DMS79 treated with DMSO at 0.1 percent for 48 hours (cell line): ENCODE results near the gene FOXK1.

Source experiments
- DNase-seq: peaks from one replicate; lab custom pipeline; 2025; lab: John Stamatoyannopoulos, UW

FOXK1 gene

DNA sequence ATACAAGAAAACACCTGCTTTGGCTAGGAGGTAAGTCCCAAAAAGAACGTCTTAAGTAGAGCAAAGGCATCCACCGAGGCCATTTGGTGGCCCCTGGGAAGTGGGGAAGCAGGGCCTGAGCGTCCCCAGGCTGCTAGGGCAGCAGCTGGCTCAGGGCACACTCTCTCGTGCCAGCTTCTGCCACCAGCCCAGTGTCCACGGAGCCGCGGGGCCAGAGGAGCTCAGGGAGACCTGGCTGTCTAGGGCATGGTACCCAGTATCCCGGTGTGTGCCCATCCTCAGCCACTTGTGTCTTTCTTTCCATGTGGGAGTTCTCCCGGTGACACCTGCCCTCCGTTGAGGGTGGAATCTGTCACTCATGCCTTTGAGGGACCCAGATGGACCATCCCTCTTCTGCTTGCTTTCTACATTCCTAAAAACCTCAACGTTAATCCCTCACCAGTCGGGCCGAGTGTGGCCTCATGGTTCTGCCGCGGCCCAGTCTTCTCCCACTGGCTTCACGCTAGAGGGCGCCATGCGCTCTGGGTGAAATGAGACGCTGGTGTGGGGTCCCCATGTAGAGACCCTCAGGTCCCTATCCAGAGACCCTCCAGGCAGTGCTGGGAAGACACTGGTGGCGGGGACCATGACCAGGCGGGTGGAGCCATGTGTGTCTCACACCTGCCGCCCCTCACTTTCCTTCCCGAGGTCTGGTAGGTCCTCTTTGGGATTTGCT lies 83.8 kb downstream of the FOXK1 start:
- DNase-seq = no peak

- DNase-seq = no peak
These were observed 84.8 kb downstream of the FOXK1 start for GRCh38 chr7:4766666-4767519.

DNA sequence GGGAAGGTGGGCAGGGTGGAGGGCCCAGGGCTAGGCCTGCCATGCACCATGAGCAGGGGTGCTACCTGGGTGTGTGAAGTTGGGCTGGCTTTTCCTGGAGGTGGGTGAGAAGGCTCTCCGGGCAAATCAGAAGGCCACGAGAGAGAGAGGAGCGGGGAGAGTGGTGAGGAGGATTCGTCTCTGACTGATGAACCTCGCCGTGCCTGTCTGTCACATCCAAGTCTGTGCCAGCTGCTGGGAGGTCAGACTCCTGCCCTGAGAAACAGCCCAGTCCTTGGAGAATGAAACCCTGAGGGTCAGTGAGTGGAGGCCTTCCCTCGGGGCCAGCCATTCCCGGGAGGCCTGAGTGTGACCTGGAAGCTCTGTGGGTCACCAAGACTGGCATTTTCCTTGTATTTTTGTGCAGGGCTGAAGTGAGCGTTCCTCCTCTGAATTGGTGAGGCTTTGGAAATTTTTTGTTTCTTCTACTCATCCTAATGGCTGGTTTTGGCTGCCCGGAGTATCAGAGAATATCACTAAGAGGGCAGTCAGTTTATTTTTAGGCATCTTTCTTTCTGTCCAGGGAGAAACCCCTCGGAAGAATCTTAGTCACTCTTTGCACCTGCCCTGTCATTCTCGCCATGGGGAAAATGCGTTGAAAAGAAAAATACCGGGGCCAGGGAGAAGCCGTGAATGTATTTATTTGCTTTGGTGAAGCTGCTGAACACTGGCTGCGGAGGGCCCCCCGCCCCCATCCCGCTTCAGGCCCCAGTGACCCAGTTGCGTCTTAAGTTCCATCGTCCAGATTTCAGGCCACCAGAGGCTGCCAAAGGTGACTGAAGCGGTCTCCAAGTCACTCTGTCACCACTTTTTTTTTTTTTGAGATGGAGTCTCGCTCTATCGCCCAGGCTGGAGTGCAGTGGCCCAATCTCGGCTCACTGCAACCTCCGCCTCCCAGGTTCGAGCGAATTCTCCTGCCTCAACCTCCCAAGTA lies 86.8 kb downstream of the FOXK1 start:
- no peak for DNase-seq

GRCh38 chr7:4769761-4770160 lies 87.7 kb downstream of the FOXK1 start:
- peak; percentile 35 for DNase-seq

GRCh38 chr7:4770886-4771285 lies 88.8 kb downstream of the FOXK1 start:
- no peak for DNase-seq

DNA sequence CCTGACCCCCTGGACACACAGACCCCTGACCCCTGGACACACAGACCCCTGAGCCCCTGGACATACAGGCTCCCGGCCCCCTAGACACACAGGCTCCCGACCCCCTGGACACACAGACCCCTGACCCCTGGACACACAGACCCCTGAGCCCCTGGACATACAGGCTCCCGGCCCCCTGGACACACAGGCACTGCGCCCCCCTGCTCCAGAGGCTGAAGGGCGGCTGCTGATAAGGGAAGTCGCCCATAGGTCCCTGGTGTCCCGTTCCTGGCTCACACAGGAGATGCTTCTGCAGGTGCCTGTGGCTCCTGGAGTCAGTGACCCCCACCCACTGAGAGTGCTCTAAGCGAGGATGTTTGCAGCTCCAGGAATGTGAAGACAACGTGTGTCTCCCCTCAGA lies 89.6 kb downstream of the FOXK1 start:
- DNase-seq = no peak

DNA sequence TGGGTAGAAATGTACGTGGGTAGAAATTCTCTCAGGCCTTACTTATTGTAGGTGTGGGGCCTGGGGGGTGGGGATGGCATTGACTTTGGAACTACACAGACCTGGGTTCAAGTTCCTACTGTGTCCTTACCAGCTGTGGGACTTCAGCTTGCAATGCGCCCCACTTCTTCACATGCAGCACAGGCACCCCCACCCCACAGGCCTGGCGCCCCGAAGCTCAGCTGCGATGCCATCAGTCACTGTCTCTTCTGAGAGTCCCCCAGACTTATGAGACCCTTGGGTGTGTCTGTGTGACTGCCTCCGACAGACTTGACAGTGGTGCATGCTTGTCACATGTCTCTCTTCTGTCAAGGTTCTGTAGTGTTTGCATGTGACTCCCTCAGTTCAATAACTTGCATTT lies 90.2 kb downstream of the FOXK1 start:
- DNase-seq = no peak

DNA sequence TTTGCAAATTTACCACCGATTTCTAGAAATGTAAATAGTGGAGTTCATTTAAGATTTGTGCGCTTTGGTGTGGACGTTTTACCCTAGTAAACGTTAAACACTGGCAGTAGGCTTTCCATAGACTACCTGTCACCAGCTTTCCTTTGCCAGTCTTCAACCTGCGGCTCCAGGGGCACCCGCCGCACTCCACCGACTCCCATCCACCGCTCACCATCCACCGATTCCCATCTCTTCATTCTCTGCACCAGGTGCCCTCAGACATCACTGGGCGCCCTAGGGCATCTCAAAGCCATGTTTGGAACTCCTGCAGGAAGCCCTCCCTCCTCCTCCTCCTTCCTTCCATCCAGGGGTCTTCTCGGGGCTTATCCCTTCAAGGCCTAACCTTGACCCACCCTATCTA lies 91.9 kb downstream of the FOXK1 start:
- DNase-seq = no peak

DNA sequence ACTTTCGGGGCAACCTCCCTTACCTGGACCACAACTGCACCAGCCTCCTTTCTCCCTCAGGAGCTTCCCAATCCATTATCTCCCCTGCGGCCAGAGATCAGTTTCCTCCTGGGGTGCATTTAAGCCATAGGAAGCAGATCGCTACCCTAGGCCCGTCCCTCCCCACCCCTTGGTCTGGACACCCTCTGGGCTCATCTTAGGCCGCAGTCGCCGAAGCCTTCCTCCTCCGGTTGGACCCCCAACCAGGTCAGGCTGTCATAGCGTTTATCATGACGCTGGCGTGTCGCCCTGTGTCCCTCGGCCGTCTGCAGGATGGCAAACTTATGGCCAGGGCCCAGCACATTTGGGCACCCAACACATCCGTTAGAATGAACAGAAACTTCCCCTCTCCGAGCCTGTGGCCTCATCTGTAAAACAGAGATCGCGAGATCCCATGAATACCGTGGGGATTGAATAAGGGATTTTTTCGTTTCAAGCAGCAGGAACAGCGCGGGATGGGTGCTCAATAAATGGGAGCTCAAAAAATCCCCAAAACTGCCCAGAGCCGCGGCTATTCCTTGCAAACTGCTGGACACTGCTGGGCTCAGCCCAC lies 92.7 kb downstream of the FOXK1 start:
- DNase-seq = peak; percentile 44

- peak; percentile 91 for DNase-seq
These were observed 93.3 kb downstream of the FOXK1 start, which contains the start of gene AP5Z1 for GRCh38 chr7:4775250-4775847. TSS of gene AP5Z1 (plus strand) at chr7:4775623. CDS start at chr7:4775716, 93 bp downstream.

- no peak for DNase-seq
These were observed 93.9 kb downstream of the FOXK1 start for GRCh38 chr7:4775848-4776623.

GRCh38 chr7:4779118-4779517 lies 97.0 kb downstream of the FOXK1 start:
- no peak for DNase-seq

DNA sequence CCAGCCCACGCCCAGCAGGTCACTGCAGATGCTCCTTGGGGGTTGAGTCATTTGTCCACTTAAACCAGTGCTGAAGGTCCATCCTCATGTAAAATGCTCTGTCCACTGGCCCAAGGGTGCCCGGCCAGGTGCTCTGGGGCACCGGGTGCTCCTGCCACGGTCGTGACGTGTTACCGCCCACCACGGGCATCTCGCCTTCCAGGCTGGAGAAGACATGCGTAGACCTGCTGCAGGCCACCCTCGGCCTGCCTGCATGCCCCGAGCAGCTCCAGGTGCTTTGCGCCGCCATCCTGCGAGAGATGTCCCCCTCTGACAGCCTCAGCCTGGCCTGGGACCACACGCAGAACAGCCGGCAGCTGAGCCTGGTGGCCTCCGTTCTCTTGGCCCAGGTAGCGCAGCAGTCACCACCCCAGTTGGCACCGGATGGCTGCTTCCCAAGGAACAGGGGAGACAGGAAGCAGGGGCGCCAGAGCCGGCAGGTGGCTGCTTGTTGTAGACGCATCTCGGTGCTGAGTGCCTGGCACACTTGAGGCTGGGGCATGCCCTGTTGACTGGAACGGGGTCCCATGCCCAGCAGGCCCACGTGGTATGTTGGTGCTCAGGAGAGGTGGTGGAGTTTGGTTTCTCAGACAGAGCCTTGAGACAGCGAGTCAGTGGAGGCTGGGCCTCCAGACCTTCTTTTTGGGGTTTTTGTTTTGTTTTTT lies 99.4 kb downstream of the FOXK1 start:
- DNase-seq = no peak

- DNase-seq = no peak
These were observed 100.5 kb downstream of the FOXK1 start for GRCh38 chr7:4782333-4783291.

GRCh38 chr7:4783292-4783652 lies 101.2 kb downstream of the FOXK1 start:
- DNase-seq = no peak

- DNase-seq = no peak
These were observed 101.8 kb downstream of the FOXK1 start for GRCh38 chr7:4783762-4784351.

GRCh38 chr7:4784799-4785198 lies 102.7 kb downstream of the FOXK1 start:
- no peak for DNase-seq

GRCh38 chr7:4785371-4785770 lies 103.3 kb downstream of the FOXK1 start:
- no peak for DNase-seq
